ENCODE results near the gene PCDH17. TPM values are rescaled to one million over a fixed set of nuclear protein-coding genes. Genes with fewer than 3 reads are reported as not detected.

Gene PCDH17
- total and polyA plus RNA-seq, 9 of the 15 experiments (the other 6 are each of a cell fraction or from before 2014, with no cell fraction given), result not detected

DNA sequence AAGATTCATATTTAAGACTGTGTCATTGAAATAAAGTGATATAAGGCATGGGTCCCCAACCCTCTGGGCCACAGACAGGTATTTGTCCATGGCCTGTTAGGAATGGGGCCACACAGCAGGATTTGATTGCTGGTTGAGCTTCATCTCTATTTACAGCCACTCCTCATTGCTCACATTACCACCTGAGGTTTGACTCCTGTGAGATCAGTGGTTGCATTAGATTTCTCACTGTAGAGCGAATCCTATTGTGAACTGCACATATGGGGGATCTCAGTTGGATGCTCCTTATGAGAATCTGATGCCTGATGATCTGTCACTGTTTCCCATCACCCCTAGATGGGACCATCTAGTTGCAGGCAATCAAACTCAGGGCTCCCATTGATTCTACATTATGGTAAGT lies 132.1 kb downstream of the PCDH17 start:
- Histone ChIP-seq H2AFZ (ENCODE audit: low read depth, low read length) (no peak overlapping the region), H3K9me1 (ENCODE audit: control insufficient read depth, insufficient read depth, low read length) (no peaks in the 10 kb centered on the region), H3K36me3 (ENCODE audit: control insufficient read depth, insufficient read depth, low read length) (no peaks in the 10 kb centered on the region), H3K79me2 (ENCODE audit: control insufficient read depth, insufficient read depth, low read length) (no peaks in the 10 kb centered on the region), H3K4me1 (replicated peaks in 1 of 2; ENCODE audit: control insufficient read depth in 2 of 2, insufficient read depth in 2 of 2, low read length in 2 of 2) (no peaks in the 10 kb centered on the region), H3K9ac (ENCODE audit: insufficient read depth in 1 of 2, low read depth in 2 of 2, low read length in 2 of 2) (no peak overlapping the region), H3K27ac (ENCODE audit: extremely low read depth, low read depth, low read length) (no peak overlapping the region), H3K9me3 (replicated peaks; ENCODE audit: control insufficient read depth, insufficient read depth, low read depth, low read length) (no peaks in the 10 kb centered on the region), H3K4me2 (ENCODE audit: insufficient read depth, low read length) (no peak overlapping the region), H3K4me3 (no peak overlapping the region), H4K20me1 (replicated peaks; ENCODE audit: control insufficient read depth, insufficient read depth, low read length) (no peaks in the 10 kb centered on the region), H3K27me3 (ENCODE audit: control insufficient read depth in 2 of 2, insufficient read depth in 2 of 2, low read length in 2 of 2) (no peaks in the 10 kb centered on the region)
- no peak for FAIRE-seq
- ATAC-seq, result no peak
- WGBS (ENCODE audit: insufficient coverage, low coverage, missing lambda C conversion rate), result 0% methylated on average over 1 of the region's 1 CpG
- TF ChIP-seq NFE2L1 (tag; IDR thresholded peaks at IDR 0.05; ENCODE audit: borderline replicate concordance, low read depth) (no peak), SIRT6 (IDR thresholded peaks at IDR 0.05; ENCODE audit: low read depth, low read length) (no peak), FUS (optimal IDR thresholded peaks at IDR 0.05; ENCODE audit: low read depth, low read length) (no peak), CEBPG (CRISPR knock-in tag; IDR thresholded peaks at IDR 0.05) (no peak), CEBPG (tag; conservative IDR thresholded peaks at IDR 0.05 in 1 of 2, IDR thresholded peaks at IDR 0.05 in 1 of 2) (no peak), ZEB2 (IDR thresholded peaks at IDR 0.05) (no peak)
- no peak for DNase-seq (ENCODE audit: extremely low read depth in 1 of 4, low spot score in 3 of 4)
- no TSS peak for BruUV-seq (replicated peaks)
- in situ Hi-C loops (cut with MboI) (no loop called here), intact Hi-C loops (cut with micrococcal nuclease) (no loop called here)
- POLR2A ChIA-PET, result interaction anchor here (0.7 kb wide), 1 partner anchor 90 kb away, joined by 4 read pairs; no protein-coding TSS in a partner anchor
- CTCF ChIA-PET (ENCODE audit: low intra/inter-chr PET ratio), result no interaction called here
